ENCODE results near the gene XPO4.

Gene XPO4

DNA sequence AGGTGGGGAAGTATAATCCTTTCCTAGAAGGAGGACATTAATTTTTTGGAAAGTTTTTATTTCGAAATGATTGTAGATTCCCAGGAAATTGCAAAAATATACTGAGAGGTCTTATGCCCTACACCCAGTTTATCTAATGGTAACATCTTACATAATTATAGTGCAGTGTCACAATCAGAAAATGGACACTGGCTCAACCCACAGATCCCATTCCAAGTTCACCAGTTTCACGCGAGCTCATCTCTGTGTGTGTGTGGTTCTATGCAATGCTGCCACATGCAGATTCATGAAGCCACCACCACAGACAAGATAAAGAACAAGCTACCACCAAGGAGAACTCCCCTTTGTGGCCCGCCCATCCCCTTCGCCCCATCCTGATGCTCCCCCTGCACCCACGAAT lies 174.7 kb downstream of the XPO4 start:
- TF ChIP-seq, protein P1, sequence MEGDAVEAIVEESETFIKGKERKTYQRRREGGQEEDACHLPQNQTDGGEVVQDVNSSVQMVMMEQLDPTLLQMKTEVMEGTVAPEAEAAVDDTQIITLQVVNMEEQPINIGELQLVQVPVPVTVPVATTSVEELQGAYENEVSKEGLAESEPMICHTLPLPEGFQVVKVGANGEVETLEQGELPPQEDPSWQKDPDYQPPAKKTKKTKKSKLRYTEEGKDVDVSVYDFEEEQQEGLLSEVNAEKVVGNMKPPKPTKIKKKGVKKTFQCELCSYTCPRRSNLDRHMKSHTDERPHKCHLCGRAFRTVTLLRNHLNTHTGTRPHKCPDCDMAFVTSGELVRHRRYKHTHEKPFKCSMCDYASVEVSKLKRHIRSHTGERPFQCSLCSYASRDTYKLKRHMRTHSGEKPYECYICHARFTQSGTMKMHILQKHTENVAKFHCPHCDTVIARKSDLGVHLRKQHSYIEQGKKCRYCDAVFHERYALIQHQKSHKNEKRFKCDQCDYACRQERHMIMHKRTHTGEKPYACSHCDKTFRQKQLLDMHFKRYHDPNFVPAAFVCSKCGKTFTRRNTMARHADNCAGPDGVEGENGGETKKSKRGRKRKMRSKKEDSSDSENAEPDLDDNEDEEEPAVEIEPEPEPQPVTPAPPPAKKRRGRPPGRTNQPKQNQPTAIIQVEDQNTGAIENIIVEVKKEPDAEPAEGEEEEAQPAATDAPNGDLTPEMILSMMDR (IDR thresholded peaks at IDR 0.05): no peak
- Histone ChIP-seq H3K4me1 (no peaks in the 10 kb centered on the region), H3K4me3 (ENCODE audit: low read depth, low read length) (no peak overlapping the region), H3K4me2 (ENCODE audit: low read length) (no peak overlapping the region), H3K79me2 (no peaks in the 10 kb centered on the region), H3K27me3 (ENCODE audit: control insufficient read depth, insufficient read depth, low read length) (no peaks in the 10 kb centered on the region), H3K9me3 (ENCODE audit: control insufficient read depth, low read length) (no peaks in the 10 kb centered on the region), H2AFZ (no peak overlapping the region), H3K27ac (no peak overlapping the region), H3K9ac (no peak overlapping the region), H3K36me3 (ENCODE audit: control insufficient read depth, insufficient read depth, low read length) (no peaks in the 10 kb centered on the region)

All from parathyroid adenoma (tissue), 2 donors.